ENCODE measurements around the gene TXNRD1.
"Not testable (repeated sequence)": the region's sequence is repeated elsewhere in the genome, so short reads cannot be mapped to it uniquely, and the experiment has no call there.

The TXNRD1 gene

GRCh38 chr12:104328278-104328677 is 112.7 kb downstream of the TXNRD1 start:
- not testable (repeated sequence) for DNase-seq (ENCODE audit: low spot score)

DNA sequence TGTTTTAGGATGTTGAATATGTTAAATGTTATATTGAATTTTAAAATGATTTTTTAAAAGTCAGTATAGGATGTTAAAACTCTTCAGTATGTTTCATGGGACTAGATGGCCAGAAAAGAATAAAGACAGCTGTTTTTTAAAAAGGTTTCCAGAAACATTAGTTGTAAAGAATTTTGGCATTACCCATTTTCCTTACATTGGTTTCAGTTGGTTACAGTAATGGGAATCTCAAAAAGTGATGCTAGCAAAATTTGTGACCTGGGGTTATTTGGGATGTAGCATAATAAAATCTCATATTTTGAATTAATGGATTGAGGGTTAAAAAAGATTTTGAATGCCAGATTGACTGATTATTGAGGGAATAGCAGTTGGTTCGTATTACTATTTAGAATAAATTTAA is 113.2 kb downstream of the TXNRD1 start:
- no peak for DNase-seq (ENCODE audit: low spot score)

- DNase-seq (ENCODE audit: low spot score), result no peak
Measured at GRCh38 chr12:104329707-104330532, 114.3 kb downstream of the TXNRD1 start.

DNA sequence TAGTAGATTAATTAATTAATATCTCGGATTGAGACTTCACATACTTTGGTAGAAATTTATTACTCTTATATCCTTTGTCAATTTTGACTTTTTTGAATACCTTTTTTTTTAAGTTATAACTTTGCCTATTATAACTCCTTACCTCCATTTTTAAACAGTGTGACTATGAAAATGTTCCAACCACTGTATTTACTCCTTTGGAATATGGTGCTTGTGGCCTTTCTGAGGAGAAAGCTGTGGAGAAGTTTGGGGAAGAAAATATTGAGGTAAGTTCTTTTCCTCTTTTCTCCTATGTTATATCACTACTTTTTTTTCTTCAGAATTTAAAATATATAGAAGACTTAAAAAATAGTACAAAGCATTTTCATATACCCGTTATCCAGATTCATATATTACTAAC is 115.8 kb downstream of the TXNRD1 start:
- DNase-seq (ENCODE audit: low spot score), result no peak

GRCh38 chr12:104332273-104332672 is 116.7 kb downstream of the TXNRD1 start:
- DNase-seq (ENCODE audit: low spot score), result not testable (repeated sequence)

- no peak for DNase-seq (ENCODE audit: low spot score)
Measured at GRCh38 chr12:104333692-104334255, 118.2 kb downstream of the TXNRD1 start.

DNA sequence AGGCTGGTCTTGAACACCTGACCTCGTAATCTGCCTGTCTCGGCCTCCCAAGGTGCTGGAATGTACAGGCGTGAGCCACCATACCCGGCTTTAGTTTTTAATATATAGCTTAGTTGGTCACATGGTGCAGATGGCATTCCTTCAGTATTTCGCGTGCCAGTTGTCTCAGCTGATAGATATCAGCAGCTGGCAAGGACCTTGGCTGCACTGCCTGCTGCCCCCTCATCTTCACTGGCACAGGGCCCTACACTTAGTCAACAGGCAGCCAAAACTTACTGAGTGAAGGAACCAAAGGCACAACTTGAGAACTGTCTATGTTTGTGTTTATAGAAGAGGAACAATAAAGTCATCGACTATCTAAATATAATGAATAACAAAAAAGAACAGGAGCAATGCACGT is 119.0 kb downstream of the TXNRD1 start:
- no peak for DNase-seq (ENCODE audit: low spot score)

DNA sequence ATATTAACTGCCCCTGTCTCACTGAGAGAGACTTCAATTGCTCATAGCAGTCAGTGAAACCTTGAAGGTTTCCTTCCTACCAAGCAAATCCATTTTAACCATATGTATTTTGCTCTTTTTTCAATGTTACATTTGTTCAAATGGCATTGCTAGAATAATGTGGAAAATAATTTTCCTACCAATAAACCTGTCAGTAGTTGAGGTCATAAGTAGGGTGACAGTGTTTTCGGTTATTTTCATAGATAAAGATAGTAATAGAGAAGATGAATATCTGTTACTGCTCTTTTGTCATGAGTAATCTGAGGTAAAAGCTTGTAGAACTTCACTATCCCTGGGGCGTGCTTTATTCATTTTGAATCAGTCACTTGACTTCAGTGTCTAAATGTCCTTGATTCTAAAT is 120.5 kb downstream of the TXNRD1 start:
- DNase-seq (ENCODE audit: low spot score), result no peak

- DNase-seq (ENCODE audit: low spot score), result no peak
Measured at GRCh38 chr12:104337030-104337558, 121.5 kb downstream of the TXNRD1 start.

DNA sequence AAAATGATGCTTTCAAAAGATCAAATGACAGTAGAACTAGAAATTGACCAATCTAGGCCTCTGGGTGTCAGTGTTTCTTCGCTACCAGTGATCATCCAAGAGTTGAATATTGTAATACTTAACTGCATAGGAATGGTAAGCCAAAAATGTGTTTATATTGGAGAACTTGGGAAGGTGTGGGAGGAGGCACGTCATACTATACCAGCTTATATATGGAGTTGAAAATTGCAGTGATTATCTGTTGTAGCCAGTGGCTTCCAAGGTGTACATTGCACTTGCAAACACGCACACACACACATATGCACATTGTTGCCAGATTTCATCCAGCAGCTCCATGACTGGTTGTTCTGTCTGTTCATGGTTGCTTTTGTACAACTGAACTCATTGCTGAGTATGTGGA is 124.1 kb downstream of the TXNRD1 start:
- DNase-seq (ENCODE audit: low spot score), result no peak

DNA sequence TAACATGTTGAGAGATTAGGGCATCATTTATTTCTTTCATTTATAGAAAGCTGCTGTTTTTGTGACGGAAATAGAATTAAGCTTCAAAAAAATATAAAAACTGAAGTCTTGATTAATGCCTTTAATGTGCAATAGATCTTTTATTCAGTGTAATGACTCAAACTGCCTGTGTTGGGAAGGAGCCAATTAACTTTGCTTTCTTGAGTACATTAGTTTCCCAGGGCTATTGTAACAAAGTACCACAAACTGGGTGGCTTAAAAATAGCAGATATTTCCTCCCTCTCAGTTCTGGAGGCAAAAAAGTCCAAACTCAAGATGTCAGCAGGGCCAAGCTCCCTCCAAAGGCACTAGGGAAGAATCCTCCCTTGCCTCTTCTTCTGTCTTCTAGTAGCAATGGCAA is 124.6 kb downstream of the TXNRD1 start:
- no peak for DNase-seq (ENCODE audit: low spot score)

GRCh38 chr12:104340925-104341611 is 125.5 kb downstream of the TXNRD1 start:
- DNase-seq (ENCODE audit: low spot score), result no peak

DNA sequence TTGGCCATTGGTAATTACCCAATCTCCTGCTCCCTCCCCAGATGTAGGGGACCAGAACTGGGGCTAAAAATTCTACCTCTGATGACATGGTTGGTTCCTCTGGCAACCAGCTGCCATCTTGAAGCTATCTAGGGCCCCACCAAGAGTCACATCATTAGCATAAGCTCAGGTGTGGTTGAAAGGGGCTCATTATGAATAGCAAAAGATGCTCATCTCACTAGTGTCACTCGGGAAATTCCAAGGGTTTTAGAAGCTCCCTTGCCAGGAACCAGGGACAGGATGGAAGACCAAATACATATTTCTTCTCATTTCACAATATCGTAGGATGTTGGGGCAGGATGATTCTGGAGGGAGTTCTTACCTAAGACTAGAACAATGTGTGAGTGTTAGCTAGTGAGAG is 126.6 kb downstream of the TXNRD1 start:
- DNase-seq (ENCODE audit: low spot score), result no peak

DNA sequence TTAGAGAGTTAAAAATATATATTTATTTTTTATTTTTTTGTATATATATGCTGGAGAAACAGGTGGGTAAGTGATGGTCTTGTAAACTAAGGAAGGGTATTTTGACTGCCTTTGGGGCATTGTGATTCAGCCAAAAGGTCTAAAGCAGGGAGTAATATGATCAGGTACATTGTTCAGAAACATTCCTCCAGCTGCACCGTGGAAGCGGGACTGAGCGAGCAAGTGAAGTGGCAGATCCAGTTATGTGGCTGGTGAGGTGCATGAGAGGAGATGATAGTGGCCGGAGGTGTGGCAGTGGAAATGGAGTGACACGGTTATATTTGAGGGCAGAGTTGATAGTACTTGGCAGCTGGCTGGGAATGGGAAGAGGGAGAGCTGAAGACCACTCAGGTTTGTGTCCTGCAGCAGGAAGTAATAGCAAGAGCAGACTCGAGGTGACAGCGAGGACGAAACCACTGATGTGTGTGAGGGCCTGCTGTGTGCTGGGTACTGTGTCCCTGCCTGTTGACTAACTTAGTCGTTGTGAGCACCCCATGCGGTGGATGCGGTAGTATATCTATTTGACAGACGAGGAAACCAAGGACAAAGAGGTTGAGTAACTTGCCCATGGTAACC is 127.2 kb downstream of the TXNRD1 start:
- DNase-seq (ENCODE audit: low spot score), result no peak

DNA sequence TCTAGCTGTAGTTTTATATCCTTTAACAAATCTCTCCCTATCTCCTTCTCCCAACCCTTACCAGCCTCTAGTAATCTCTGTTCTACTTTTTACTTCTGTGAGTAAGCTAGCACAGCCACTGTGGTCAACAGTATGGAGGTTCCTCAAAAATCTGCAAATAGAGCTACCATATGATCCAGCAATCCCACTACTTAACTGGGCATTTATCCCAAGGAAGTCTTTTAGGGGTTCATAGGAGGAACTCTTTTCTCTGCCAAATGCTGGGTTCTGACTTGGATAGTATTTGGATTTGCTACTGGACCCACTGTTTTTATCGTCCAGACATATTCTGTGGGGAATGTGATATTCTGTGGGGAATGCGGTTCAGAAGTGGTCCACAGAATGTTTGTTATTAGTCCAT is 129.1 kb downstream of the TXNRD1 start:
- DNase-seq (ENCODE audit: low spot score), result no peak

GRCh38 chr12:104345234-104346066 is 129.9 kb downstream of the TXNRD1 start:
- DNase-seq (ENCODE audit: low spot score), result no peak

- DNase-seq (ENCODE audit: low spot score), result no peak
Measured at GRCh38 chr12:104347374-104348075, 131.9 kb downstream of the TXNRD1 start.

- no peak for DNase-seq (ENCODE audit: low spot score)
Measured at GRCh38 chr12:104348283-104348993, 132.9 kb downstream of the TXNRD1 start.

DNA sequence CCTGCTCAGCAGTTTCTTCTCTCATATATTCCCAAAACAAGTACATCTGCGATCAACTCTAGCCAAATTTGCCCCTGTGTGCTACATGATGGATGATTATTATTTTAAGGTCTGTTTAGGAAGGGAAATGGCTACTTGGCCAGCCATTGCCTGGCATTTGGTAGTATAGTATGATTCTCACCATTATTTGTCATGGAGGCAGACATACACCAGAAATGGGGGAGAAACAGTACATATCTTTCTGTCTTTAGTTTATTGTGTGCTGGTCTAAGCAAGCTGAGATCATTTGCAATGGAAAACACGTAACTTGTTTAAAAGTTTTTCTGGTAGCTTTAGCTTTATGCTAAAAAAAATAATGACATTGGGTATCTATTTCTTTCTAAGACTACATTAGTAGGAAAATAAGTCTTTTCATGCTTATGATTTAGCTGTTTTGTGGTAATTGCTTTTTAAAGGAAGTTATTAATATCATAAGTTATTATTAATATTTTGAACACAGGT is 133.5 kb downstream of the TXNRD1 start:
- no peak for DNase-seq (ENCODE audit: low spot score)
